SKM-1 (cell line): ENCODE data around the gene HAGHL.
A peak's percentile ranks its signal among the peaks of the same experiment; 100 is the strongest.

ENCODE experiments used
- DNase-seq: peaks from one replicate; lab custom pipeline; 2025; ENCODE audit not compliant: unreplicated experiment; lab: John Stamatoyannopoulos, UW

The HAGHL gene, protein sequence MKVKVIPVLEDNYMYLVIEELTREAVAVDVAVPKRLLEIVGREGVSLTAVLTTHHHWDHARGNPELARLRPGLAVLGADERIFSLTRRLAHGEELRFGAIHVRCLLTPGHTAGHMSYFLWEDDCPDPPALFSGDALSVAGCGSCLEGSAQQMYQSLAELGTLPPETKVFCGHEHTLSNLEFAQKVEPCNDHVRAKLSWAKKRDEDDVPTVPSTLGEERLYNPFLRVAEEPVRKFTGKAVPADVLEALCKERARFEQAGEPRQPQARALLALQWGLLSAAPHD

DNA sequence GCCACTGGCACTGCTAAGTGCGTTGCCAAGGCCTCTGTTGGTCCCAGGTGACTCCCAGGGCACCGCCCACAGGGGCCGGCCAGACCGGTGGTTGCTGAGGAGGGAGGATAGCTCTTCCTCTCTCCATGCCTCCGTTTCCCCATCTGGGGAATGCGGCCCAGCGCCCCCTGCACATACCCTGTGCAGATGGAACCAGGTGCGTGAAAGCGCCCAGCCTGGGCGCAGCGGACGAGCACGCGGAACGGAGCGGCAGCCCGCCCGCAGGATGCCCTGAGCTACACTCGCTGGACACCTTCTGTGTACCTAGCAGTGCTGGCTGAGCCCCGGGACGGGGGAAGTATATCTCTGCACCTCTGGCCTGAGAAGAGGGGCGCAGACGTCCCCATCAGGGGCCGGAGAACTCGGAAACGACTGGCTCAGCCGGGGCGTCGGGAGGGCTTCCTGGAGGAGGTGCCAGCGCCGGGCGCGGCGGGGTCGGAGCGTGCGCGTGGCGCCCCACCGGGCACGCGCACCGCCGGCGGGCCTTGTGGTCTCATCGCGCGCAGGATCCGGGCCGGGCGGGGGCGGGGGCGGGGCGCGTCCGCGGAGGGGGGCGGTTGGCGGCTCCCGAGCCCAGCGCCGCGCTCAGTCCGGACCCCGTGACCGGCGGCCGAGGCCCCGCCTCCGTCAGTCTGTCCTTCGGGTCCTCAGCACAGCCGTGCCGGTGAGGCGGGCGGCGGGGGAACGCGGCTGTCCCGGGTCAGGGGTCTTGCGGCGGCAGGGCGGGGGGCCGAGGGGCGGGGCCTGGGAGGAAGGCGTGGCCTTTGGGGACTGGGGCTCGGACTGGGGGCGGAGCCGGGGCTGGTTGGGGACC is at the start of gene HAGHL, which contains the start of gene CCDC78:
Gene HAGHL, plus strand, starts transcription at position 669 of the 853 bp plus-strand sequence. CDS start 404 bp downstream, outside the sequence.
Gene CCDC78, minus strand, starts transcription at position 6 of the 853 bp plus-strand sequence. CDS start 76 bp downstream, outside the sequence.
- no peak for DNase-seq

DNA sequence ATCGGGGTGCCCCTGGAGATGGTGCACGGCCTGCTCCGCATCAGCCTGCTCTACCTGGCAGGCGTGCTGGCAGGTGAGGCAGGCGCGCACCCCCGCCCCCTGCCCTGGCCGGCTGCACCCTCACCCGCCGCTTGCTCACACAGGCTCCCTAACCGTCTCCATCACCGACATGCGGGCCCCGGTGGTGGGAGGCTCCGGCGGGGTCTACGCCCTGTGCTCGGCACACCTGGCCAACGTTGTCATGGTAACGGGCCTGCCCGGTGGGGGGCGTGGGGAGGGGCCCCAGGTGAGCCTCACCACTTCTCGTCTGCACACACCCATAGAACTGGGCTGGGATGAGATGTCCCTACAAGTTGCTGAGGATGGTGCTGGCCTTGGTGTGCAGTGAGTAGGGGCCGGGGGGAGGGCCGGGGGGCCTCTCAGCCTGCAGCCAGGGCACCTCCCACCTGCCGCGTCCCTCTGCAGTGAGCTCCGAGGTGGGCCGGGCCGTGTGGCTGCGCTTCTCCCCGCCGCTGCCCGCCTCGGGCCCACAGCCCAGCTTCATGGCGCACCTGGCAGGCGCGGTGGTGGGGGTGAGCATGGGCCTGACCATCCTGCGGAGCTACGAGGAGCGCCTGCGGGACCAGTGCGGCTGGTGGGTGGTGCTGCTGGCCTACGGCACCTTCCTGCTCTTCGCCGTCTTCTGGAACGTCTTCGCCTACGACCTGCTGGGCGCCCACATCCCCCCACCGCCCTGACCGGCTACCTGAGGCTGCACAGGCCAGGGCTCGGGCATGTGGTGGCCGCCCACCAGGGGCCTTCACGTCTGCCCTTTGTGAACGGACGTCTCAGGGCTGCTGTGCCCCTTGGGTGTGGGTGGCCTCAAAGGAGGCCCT is 49.4 kb upstream of the HAGHL start:
- DNase-seq = no peak

DNA sequence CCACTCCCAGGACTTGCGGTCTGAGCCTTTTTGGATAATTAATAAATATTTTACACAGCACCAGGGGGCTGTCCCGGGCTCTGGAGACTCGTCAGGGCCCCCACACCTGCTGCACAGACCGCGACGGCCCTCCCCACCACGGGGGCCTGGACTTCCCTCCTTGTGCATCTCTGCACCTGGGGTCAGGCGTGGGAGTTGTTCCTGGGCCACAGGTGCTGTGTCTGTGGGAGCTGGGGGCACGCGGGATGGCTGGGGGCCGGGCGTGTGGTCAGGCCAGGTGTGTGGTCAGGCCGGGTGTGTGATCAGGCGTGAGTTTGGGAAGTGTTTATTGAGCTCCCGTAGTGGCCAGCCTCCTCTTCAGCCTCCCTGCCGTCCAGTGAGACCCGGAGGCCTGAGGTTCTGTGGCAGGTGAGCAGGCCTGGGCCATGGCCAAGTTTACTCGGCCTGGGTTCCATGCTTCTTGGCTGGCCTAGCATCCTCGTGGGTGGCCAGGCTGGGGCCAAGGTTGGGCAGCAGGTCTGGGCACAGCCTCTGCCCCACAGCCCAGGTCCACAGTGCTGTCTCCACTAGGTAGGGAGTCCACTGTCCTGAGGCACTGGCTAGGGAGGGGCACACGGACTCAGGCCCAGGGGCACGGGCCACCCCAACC is 48.6 kb upstream of the HAGHL start:
- DNase-seq = no peak

DNA sequence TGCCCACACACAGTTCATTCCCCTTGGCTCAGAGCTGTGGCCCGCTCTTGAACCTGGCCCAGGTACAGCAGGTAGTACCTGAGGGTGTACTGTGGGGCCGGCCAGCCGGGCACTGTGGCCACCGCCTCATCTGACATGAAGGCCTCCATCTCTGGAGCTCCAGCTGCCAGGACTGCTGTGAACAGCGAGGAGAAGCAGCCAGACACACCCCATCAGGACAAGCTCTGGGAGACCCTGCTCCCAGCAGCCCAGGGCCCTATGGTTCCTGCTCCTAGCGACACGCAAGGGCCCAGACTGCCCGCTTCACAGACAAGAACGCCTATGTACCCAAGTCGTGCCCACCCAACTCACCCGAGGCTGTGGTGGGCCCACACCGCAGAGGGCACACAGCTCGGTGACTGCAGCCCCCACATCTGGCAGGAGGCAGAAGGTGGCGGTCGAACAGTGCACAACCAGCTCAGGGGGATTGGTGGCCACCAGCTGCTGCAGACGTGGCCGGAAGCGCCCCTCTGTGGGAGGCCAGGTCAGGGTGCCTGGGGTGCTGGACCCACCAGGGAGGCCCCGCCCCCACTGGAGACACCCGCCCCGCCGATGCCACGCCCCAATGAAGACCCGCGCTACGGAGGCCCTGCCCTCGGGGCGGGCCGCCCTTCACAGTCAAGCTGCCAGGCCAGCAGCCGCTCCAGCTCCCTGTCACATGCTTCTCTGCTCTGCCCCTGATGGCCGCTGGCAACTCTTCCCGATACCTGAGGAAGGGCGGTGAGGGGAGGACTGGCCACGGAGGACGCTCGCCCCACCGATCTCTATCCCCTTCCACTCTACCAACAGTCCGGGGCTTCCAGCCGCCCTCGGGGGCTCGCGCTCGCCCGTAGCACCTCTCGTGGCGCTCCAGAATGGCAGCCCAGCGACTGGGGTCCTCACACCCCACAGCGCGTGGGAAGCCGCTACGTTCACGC is 47.8 kb upstream of the HAGHL start:
- no peak for DNase-seq

DNA sequence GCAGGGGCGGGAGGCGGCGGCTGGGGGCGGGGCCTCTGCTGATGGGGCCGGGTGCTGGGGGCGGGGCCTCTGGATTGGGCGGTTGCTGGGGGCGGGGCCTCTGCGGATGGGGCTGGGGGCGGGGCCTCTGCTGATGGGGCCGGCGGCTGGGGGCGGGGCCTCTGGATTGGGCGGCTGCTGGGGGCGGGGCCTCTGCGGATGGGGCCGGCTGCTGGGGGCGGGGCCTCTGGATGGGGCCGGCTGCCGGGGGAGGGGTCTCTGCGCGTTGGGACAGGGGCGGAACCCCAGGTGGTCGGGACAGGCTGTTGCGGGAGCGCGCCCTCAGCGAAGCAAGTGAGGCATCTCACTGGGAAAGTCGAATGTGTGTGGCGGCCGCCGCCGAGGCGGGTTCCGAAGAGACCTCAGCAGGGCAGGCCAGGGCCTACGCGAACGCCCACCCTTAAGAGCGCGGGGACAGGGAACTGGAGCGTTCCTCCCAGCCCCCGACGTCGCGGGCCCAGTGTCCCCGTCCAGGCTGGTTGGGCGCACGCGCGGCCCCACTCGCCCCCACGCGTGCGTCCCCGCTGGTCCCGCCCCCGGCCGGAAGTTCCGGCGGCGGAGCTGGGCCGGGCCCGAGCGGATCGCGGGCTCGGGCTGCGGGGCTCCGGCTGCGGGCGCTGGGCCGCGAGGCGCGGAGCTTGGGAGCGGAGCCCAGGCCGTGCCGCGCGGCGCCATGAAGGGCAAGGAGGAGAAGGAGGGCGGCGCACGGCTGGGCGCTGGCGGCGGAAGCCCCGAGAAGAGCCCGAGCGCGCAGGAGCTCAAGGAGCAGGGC is 46.9 kb upstream of the HAGHL start, which contains the start of gene STUB1:
Gene STUB1, plus strand, starts transcription at position 597 of the 811 bp plus-strand sequence. Its CDS starts 116 bp downstream, at position 713.
- DNase-seq = peak; percentile 60

DNA sequence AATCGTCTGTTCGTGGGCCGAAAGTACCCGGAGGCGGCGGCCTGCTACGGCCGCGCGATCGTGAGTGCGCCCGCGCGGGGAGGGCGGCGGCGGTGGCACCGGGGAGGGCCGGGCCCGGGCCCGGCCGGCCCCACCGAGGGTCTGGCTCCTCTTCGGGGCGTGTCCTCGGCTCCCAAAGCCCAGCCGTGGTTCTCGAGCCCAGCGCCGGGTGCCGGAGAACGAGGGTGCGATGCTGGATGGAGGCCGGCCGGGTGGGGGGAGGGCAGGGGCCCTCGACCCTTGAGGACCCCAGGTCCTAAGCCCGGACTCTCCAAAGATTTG is 46.3 kb upstream of the HAGHL start:
- no peak for DNase-seq

DNA sequence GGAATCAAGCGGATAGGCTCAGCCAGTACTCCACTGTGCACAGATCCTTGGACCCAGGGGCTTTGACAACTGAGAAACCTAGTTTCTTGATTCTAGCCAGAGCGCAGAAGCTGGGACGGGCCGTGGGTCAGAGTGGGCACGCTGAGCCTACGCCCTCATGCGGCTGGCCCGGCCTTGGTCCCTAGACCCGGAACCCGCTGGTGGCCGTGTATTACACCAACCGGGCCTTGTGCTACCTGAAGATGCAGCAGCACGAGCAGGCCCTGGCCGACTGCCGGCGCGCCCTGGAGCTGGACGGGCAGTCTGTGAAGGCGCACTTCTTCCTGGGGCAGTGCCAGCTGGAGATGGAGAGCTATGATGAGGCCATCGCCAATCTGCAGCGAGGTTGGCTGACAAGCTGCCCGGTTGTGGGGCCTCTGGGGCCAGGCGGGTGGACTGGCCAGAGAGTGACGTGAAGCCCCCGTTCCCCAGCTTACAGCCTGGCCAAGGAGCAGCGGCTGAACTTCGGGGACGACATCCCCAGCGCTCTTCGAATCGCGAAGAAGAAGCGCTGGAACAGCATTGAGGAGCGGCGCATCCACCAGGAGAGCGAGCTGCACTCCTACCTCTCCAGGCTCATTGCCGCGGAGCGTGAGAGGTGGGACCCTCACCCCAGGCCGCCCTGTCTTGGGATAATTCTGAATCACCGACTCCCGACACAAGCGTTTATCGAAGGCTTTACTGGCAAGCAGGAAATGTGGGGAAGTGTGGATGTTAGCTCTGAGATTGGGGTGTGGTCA is 45.8 kb upstream of the HAGHL start:
- DNase-seq = no peak

DNA sequence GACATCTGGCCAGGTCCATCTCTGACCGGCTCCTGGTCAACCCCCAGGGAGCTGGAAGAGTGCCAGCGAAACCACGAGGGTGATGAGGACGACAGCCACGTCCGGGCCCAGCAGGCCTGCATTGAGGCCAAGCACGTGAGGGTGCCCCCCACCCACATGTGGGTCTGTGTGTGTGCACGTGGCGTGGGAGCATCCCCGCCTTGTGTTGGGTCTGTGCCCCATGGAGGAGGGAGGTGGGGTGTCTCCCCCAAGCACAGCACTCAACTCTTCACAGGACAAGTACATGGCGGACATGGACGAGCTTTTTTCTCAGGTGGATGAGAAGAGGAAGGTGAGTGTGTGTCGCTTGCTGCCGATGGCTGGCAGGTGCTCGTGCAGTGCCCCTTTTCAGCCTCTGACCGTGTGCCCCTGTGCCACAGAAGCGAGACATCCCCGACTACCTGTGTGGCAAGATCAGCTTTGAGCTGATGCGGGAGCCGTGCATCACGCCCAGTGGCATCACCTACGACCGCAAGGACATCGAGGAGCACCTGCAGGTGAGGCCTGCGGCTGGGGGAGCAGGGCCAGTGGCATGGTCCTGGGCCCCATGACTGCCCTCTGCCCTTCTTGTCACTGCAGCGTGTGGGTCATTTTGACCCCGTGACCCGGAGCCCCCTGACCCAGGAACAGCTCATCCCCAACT is 45.0 kb upstream of the HAGHL start:
- DNase-seq = no peak

DNA sequence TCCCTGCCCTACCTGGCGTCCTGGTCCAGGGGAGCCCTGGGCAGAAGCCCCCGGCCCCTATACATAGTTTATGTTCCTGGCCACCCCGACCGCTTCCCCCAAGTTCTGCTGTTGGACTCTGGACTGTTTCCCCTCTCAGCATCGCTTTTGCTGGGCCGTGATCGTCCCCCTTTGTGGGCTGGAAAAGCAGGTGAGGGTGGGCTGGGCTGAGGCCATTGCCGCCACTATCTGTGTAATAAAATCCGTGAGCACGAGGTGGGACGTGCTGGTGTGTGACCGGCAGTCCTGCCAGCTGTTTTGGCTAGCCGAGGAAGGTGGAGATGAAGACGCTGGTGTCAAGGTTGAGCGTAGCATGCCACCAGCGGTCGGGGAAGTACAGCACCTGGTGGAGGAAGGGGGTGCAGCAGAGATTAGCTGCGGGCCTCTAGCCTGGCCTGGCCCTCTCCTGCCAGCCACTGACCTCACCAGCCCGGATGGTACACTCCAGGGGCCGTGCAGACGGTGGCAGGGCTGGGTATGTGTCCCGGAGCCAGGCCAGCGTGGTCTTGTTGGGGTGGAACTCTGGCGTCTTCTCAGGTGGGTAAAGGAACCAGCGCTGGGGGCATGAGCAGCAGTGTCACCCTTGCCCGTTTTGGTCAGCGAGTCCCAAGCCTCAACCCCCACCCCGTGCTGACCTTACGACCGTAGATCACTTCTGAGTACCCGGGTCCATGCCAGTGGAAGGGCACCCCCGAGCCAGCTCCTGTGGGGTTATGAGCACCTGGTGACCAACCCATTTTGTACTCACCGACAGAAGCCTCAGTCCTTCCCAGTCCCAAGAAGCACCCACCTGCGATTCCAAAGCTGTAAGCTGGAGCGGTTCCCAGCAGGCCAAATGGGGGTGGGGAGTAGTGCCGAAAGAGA is 44.2 kb upstream of the HAGHL start:
- no peak for DNase-seq

DNA sequence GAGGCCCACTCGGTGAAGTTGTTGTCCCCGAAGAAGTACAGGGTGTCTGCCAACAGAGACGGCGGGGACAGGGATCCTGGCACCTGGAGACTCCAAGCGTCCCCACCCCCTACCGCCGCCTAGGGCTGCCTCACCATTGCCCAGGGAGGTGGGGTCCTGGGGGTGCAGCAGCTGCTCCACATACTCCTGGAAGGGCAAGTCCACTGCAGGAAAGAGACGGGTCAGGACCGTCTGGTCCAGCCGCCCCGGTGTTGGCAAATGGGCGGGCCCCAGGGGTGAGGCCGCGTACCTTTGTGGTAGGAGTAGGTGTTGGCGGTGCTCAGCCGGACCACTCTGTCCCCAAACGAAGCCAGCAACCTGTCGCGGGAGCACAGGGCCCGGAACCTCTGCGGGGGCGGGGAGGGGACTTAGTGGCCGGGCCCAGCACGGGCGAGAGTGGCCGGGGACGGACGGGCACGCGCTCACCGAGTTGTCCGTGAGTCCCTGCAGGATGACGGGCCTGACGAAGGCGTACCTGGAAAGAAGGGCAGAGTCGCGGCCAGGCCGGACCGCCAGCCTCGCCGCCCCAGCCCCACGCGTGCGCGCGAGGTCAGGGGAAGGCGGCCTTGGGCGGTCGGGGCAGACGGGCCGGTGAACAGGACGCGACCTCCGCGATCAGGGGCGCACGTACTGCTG is 43.4 kb upstream of the HAGHL start:
- no peak for DNase-seq

DNA sequence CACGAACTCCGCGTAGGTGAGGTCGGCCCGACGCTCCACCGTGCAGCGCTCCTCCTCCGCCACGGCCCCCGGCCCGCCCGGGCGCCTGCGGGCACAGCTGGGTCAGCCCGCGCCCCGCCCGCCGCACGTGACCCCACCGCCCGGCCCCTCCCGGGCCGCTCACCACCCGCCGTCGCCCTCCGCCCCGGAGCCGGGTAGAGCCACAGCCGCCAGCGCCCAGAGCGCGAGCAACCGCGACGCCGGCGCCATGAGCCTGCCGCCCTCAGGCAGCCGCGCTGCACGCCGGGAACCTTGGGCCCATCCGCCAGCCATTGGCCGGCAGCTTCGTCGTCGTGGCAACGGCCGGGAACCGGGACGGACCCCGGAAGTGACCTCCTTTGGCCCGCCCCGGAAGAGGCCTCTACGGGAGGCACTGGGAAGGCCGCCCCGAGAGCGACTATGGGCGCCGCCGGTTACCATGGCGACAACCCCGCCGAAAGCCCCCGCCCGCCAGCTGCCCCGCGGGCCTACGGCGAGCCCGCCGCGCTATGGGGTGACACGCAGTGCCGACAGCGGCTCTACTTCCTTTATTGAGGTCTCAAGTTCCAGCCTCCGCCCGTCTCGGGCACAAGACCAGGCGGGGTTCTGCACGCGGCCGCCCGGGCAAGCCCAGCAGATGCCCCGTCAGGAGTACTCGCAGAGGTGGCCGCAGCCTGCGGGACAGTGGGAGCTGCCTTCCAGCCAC is 42.7 kb upstream of the HAGHL start, which contains the start of gene JMJD8:
Gene JMJD8, minus strand, starts transcription at position 264 of the 724 bp plus-strand sequence. Its CDS starts 15 bp downstream, at position 249.
- DNase-seq = peak; percentile 90

DNA sequence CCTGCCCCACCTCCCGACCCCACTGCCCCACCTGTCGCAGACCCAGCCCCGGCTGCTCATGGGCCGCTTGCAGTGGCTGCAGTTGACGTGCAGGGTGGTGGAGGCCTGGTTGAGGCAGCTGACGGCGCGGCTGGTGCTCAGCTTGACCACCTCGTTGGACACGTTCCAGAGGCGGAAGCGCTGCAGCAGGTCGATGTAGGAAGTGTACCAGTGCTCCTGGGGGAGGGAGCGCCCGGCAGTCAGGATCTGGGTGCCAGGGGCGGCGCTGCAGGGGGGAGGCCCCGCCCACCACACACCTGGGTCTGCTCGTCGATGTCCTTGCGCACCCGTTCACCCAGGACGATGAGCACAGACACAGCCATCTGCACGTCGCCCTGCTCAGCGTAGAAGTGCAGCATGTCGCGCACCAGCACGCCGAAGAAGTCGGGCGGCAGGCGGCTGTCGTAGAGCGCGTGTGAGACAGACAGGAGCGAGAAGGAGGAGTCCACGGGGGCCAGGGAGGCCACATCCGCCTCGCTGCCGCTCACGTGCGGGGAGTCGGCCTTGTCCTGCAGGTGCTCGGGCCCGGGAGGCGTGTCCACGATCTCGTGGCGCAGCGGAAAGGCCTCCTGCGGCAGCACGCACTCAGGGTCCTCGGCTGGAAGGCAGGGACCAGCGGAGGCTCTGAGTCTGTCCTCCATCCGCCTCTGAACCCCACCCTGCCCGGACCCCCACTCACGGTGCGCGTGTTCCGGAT is 41.8 kb upstream of the HAGHL start:
- no peak for DNase-seq

DNA sequence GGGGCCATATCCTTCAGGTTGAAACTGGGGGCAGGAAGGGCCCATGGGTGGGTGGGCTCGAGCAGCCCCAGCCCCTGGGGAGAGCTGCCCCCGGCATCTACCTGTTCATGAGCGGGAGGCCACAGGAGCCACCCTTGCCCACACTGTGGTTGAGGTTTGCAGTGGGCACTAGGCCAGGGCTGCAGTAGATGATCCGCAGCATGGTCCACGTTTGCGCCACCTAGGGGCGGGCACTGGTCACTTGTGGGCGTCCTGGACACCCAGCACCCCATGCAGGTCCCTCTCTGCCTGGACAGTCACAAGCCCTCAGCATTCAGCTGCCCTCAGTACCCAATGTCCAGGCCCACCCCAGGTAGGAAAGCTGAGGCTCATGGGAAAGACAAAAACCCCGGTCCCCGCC is 40.9 kb upstream of the HAGHL start:
- DNase-seq = no peak
